GM18519 (cell line): ENCODE measurements around the gene ZNF76.
"Not testable (repeated sequence)": the region's sequence is repeated elsewhere in the genome, so short reads cannot be mapped to it uniquely, and the experiment has no call there.

Experiments
- ATAC-seq: cut with Tn5 transposase; IDR thresholded peaks from one replicate; pipeline ENCODE4 v1.9.1; 2021; ENCODE audit warnings: mild to moderate bottlenecking, moderate library complexity; ENCODE audit not compliant: unreplicated experiment, low FRiP score

ZNF76 gene

GRCh38 chr6:35319346-35320030 lies 60.0 kb downstream of the ZNF76 start:
- no peak for ATAC-seq

- ATAC-seq = no peak
Measured at GRCh38 chr6:35320031-35320410, 60.5 kb downstream of the ZNF76 start.

GRCh38 chr6:35321091-35321490 lies 61.6 kb downstream of the ZNF76 start:
- ATAC-seq = no peak

- ATAC-seq = no peak
Measured at GRCh38 chr6:35327349-35328027, 68.0 kb downstream of the ZNF76 start.

- no peak for ATAC-seq
Measured at GRCh38 chr6:35328108-35328723, 68.7 kb downstream of the ZNF76 start.

GRCh38 chr6:35328965-35329364 lies 69.4 kb downstream of the ZNF76 start:
- not testable (repeated sequence) for ATAC-seq

- ATAC-seq = no peak
Measured at GRCh38 chr6:35330541-35331119, 71.1 kb downstream of the ZNF76 start.

- ATAC-seq = not testable (repeated sequence)
Measured at GRCh38 chr6:35332074-35332887, 72.7 kb downstream of the ZNF76 start.

GRCh38 chr6:35341557-35341956 lies 82.0 kb downstream of the ZNF76 start:
- ATAC-seq = no peak

- ATAC-seq = peak; percentile 89
Measured at GRCh38 chr6:35342258-35343091, 82.9 kb downstream of the ZNF76 start, which contains the start of gene PPARD. Gene PPARD, plus strand, starts transcription at chr6:35342558. Its CDS starts 68,530 bp downstream, at chr6:35411088.

- no peak for ATAC-seq
Measured at GRCh38 chr6:35343092-35343834, 83.7 kb downstream of the ZNF76 start.

GRCh38 chr6:35343835-35344550 lies 84.5 kb downstream of the ZNF76 start:
- ATAC-seq = no peak
